ENCODE results near the gene CFAP52. TPM values are rescaled to one million over a fixed set of nuclear protein-coding genes. Genes with fewer than 3 reads are reported as not detected.

Gene CFAP52
- total and polyA plus RNA-seq, 2 of the 13 experiments (the other 11 are each of a cell fraction or from before 2014, with no cell fraction given), result not detected

- TF ChIP-seq MLX (CRISPR knock-in tag; IDR thresholded peaks at IDR 0.05), result no peak
- TF ChIP-seq FOXO4 (CRISPR knock-in tag; conservative IDR thresholded peaks at IDR 0.05), result no peak
- TF ChIP-seq MLXIP (CRISPR knock-in tag; IDR thresholded peaks at IDR 0.05; ENCODE audit: borderline replicate concordance), result no peak
- peak; percentile 24; the same call in 1 of the 2 replicates for TF ChIP-seq MED1 (CRISPR knock-in tag; IDR thresholded peaks at IDR 0.05)
- TF ChIP-seq HNRNPK (IDR thresholded peaks at IDR 0.05; ENCODE audit: low read depth, low read length, poor library complexity, severe bottlenecking), result no peak
- no peak for TF ChIP-seq KLF16 (CRISPR knock-in tag; IDR thresholded peaks at IDR 0.05)
- TF ChIP-seq ZNF543 (CRISPR knock-in tag; IDR thresholded peaks at IDR 0.05), result no peak
- no peak for TF ChIP-seq ZFP36L2 (CRISPR knock-in tag; IDR thresholded peaks at IDR 0.05)
- TF ChIP-seq MTERF4 (CRISPR knock-in tag; IDR thresholded peaks at IDR 0.05), result no peak
- TF ChIP-seq KDM6A (CRISPR knock-in tag; IDR thresholded peaks at IDR 0.05; ENCODE audit: low read depth), result no peak
- no peak for TF ChIP-seq ZNF253 (CRISPR knock-in tag; IDR thresholded peaks at IDR 0.05; ENCODE audit: borderline replicate concordance)
- no peak for TF ChIP-seq CAMTA2 (CRISPR knock-in tag; IDR thresholded peaks at IDR 0.05; ENCODE audit: borderline replicate concordance)
- TF ChIP-seq SNAI1 (CRISPR knock-in tag; IDR thresholded peaks at IDR 0.05; ENCODE audit: borderline replicate concordance), result no peak
- no peak for TF ChIP-seq ZNF235 (CRISPR knock-in tag; IDR thresholded peaks at IDR 0.05; ENCODE audit: borderline replicate concordance)
- no peak for TF ChIP-seq ZNF160 (CRISPR knock-in tag; IDR thresholded peaks at IDR 0.05)
- TF ChIP-seq RNF219 (CRISPR knock-in tag; IDR thresholded peaks at IDR 0.05), result no peak
- peak; percentile 34; the same call in 1 of the 2 replicates for TF ChIP-seq RXRB (CRISPR knock-in tag; IDR thresholded peaks at IDR 0.05; ENCODE audit: borderline replicate concordance)
These were observed 108.6 kb downstream of the CFAP52 start (continued) for GRCh38 chr17:9684955-9685621.
